ENCODE data around the gene SRP19. TPM values are rescaled to one million over a fixed set of nuclear protein-coding genes. Genes with fewer than 3 reads are reported as not detected.

SRP19 gene
- total RNA-seq, 6 experiments from 2014 or later: 53.8 to 69.5 (median 58.9) TPM

- Mint-ChIP-seq H3K36me3 (ENCODE audit: low read depth) (peaks cover 42% of the 10 kb centered on the region), H3K27ac (no peak overlapping the region), H3K27me3 (ENCODE audit: insufficient read depth) (no peaks in the 10 kb centered on the region), H3K4me3 (no peak overlapping the region), H3K9me3 (no peaks in the 10 kb centered on the region), H3K4me1 (ENCODE audit: low read depth) (peaks cover 7% of the 10 kb centered on the region)
- no peak for DNase-seq
- no peak for TF ChIP-seq CTCF (IDR thresholded peaks at IDR 0.05)
Observed at GRCh38 chr5:112823656-112824055, 37.4 kb upstream of the SRP19 start.

GRCh38 chr5:112824197-112824596 lies 36.9 kb upstream of the SRP19 start:
- no peaks in the 10 kb centered on the region for H3K9me3 Mint-ChIP-seq
- H3K27me3 Mint-ChIP-seq (ENCODE audit: insufficient read depth): no peaks in the 10 kb centered on the region
- H3K36me3 Mint-ChIP-seq (ENCODE audit: low read depth): peaks cover 39% of the 10 kb centered on the region
- no peak for TF ChIP-seq CTCF (IDR thresholded peaks at IDR 0.05)
- H3K27ac Mint-ChIP-seq: no peak overlapping the region
- no peak for DNase-seq
- no peak overlapping the region for H3K4me3 Mint-ChIP-seq
- H3K4me1 Mint-ChIP-seq (ENCODE audit: low read depth): peaks cover 7% of the 10 kb centered on the region

DNA sequence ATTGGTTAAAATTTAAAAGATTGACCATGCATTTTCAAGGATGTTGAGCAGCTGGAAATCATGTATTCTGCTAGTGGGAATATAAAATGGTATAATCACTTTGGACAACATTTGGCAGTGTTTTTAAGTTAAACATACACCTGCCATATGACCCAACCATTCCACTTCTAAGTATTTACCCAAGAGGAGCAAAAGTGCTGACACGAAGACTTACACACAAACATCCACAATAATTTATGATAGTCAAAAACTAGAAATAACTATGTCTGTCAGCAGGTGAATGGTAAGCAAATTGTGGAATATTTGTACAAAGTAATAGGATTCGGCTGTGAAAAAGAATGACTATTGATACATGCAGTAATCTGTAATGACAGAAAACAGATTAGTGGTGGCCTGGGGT lies 30.7 kb upstream of the SRP19 start:
- Mint-ChIP-seq H3K27ac (no peak overlapping the region), H3K27me3 (ENCODE audit: insufficient read depth) (no peaks in the 10 kb centered on the region), H3K9me3 (no peaks in the 10 kb centered on the region), H3K36me3 (ENCODE audit: low read depth) (peaks cover 19% of the 10 kb centered on the region), H3K4me3 (no peak overlapping the region), H3K4me1 (ENCODE audit: low read depth) (peaks cover under 1% of the 10 kb centered on the region; the same call in 1 of the 2 replicates)
- DNase-seq: no peak
- TF ChIP-seq CTCF (IDR thresholded peaks at IDR 0.05): no peak

GRCh38 chr5:112833971-112834370 lies 27.1 kb upstream of the SRP19 start:
- no peak for TF ChIP-seq CTCF (IDR thresholded peaks at IDR 0.05)
- Mint-ChIP-seq H3K4me3 (no peak overlapping the region), H3K27me3 (ENCODE audit: insufficient read depth) (no peaks in the 10 kb centered on the region), H3K27ac (no peak overlapping the region), H3K9me3 (no peaks in the 10 kb centered on the region), H3K4me1 (ENCODE audit: low read depth) (no peaks in the 10 kb centered on the region), H3K36me3 (ENCODE audit: low read depth) (peaks cover 33% of the 10 kb centered on the region)
- DNase-seq: no peak

GRCh38 chr5:112844489-112844888 lies 16.6 kb upstream of the SRP19 start:
- Mint-ChIP-seq H3K27me3 (ENCODE audit: insufficient read depth) (peaks cover 2% of the 10 kb centered on the region; the same call in 1 of the 2 replicates), H3K27ac (no peak overlapping the region), H3K9me3 (no peaks in the 10 kb centered on the region), H3K36me3 (ENCODE audit: low read depth) (peaks cover 35% of the 10 kb centered on the region), H3K4me1 (ENCODE audit: low read depth) (peaks cover 6% of the 10 kb centered on the region), H3K4me3 (no peak overlapping the region)
- no peak for TF ChIP-seq CTCF (IDR thresholded peaks at IDR 0.05)
- no peak for DNase-seq

DNA sequence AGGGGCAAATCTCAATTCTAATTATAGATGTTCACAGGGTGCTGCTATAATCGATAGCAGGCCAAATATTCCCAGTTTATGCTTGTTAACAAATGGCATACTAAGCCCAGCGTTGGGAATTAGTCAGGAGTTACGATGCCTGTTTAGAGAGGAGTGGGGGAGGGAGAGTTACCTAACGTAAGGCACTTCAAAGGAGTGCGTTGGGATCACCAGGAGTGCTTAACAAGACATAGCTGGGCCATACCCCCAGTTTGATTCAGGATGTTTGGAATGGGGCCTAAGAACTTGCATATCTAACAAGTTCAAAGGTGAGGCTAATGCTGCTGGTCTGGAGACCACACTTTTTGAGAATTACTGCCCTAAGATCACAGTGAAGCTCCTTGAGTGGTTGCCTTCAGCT lies 14.5 kb upstream of the SRP19 start:
- H3K36me3 Mint-ChIP-seq (ENCODE audit: low read depth): peaks cover 14% of the 10 kb centered on the region
- no peak for DNase-seq
- no peak overlapping the region for H3K4me3 Mint-ChIP-seq
- H3K27ac Mint-ChIP-seq: no peak overlapping the region
- no peak for TF ChIP-seq CTCF (IDR thresholded peaks at IDR 0.05)
- H3K4me1 Mint-ChIP-seq (ENCODE audit: low read depth): peaks cover 6% of the 10 kb centered on the region
- H3K27me3 Mint-ChIP-seq (ENCODE audit: insufficient read depth): no peaks in the 10 kb centered on the region
- H3K9me3 Mint-ChIP-seq: no peaks in the 10 kb centered on the region
